Hippocampal formation (tissue), 2 donors: Measurements from ENCODE around the gene TMEM127.
"Not testable (repeated sequence)": the region's sequence is repeated elsewhere in the genome, so short reads cannot be mapped to it uniquely, and the experiment has no call there.

ENCODE experiments used
- DNase-seq, 2 donors: peaks; one replicate each; lab custom pipeline; 2025; lab: John Stamatoyannopoulos, UW

TMEM127 gene, protein sequence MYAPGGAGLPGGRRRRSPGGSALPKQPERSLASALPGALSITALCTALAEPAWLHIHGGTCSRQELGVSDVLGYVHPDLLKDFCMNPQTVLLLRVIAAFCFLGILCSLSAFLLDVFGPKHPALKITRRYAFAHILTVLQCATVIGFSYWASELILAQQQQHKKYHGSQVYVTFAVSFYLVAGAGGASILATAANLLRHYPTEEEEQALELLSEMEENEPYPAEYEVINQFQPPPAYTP

DNA sequence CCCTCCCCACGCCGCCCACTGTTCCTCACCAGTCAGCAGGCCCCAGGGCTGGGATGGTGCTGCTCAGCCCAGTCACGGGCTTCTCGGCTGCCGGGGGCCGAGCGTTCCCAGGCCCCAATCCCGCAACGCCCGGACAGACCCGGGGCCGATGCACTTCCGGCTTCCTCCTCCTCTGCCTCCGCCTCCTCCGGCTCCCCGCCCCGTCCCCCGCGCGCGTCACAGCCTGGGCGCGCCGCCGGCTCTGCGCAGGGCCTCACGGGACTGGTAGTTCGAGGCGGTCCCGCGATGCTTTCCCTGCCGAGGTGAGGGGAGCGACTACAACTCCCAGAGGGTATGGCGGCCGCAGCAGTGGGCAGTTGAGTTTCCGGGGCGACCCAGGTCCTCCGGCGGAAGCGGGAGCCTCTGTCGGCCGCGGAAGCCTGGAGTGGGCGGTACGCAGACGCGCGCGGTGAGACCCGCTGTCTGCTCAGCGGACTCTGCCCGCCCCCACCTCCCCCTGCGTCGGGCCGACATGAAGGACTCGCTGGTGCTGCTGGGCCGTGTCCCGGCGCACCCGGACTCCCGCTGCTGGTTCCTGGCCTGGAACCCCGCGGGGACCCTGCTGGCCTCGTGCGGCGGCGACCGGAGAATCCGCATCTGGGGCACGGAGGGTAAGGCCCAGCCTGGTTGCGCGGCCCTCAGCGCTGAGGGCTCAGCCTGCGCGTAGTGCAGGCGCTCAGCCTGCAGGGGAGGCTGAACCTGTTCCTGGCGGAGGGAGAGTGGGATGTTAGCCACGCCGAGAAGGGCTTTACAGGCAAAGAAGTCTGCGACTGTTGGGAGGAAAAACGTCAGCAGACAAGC is at the start of gene TMEM127, which contains the start of gene CIAO1:
Gene TMEM127, minus strand, starts transcription at position 158 of the 840 bp plus-strand sequence. CDS start 616 bp downstream, outside the sequence.
Gene CIAO1, plus strand, starts transcription at position 386 of the 840 bp plus-strand sequence. Its CDS starts 126 bp downstream, at position 512.
- peak; percentile 98 for DNase-seq

DNA sequence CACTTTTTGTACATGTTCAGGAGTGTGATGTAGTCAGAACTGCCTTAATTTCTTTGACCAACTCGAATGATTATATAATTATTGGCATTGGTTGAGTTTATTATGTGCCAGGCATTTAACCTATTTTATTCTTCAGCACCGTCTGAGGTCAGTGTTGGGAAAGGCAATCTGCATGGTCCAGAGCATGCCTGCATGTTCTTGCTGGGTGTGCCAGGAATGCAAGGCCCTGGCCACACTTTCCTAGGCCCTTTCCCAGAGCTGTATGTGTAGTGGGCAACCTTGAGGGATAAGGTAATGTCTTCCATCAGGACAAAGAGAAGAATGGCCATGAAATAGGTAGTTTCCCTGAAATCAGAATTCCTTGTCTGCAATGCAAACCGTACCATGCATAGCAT is 49.2 kb upstream of the TMEM127 start:
- no peak for DNase-seq

DNA sequence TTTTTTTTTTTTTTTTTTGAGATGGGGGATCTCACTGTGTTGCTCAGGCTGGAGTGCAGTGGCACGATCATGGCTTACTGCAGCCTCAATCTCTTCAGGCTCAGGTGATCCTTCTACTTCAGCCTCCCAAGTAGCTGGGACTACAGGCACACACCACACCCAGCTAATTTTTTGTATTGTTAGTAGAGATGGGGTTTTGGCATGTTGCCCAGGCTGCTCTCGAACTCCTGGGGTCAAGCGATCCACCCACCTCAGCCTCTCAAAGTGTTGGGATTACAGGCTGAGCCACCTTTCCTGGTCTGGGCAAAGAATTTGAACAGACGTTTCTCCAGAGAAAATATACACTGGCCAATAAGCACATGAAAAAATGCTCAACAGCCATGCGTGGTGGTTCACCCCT is 42.5 kb upstream of the TMEM127 start:
- no peak for DNase-seq

DNA sequence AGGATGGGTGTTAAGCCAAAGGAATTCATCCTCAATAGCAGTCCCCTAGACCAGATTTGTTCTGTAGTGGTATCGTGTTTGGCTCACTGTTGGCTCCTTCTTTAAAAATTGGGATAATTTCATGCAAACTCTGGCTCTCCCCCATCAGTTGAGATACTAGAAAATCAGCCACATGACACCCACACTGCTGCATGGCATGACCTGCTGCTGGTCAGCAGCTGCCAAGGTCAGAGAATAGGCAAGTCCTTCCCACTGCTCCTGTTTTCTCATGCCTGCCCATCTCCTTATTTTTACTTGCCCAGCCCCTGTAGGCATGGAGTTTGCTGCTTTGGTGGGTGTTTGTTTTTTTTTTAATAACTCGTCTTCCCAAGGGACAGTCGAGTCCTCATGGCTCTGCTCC is 40.6 kb upstream of the TMEM127 start:
- DNase-seq = no peak

DNA sequence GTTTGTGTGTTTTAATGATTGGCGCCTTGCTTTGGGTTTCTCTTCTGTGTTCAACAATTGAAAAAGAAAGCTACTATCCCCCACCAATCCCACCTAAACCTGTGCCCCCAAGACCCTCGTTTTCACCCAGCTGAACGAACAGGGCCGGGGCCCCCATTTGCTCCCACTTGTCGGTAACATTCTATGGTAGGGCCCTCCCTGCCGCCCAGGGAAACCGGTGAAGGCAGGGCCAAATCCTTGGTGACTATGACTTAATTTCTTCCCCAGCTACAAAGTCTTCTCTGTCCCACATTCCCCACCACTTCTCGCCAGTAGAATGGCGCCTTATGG is 40.1 kb upstream of the TMEM127 start:
- no peak for DNase-seq

DNA sequence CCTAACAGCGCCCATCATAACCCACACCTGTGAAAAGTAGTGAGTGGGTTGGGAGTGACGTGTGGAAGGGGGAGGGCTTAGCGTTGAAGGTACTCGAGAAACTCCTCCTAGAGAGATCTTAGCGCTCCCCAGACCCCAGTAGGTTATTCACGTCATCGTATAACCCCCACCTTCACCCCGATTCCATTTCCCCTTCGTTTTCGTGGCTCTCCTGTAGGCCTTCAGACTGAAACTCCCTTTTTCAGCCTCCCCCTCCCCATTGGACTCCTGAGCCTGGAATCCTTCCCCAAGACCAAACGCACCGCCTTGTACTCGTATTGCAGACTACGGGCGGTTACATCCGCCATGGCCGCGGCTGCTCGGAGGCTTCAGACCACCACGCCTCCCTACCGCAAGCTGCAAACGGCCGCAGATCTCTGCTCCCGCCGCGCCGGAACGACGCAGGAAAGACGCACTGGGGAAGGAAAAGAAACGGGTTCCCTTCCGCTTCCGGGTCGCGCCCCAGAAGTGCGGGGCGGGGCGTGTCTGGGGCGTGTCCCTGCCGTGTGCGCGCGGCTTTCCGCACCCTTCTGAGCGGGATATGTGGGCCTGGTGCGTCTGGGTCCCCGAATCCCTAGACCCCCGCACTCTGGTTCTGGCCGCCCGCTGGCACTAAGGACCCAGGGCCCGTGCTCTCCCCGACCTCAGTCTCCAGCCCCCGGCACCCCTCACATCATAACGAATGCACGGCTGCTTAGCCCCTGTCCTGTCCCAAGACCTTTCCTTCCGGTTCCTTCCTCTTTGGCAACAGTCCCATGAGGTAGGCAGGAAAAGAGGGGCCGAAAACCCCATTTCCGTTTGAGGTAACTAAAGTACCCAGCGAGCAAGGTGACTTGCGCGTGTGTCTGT is 39.5 kb upstream of the TMEM127 start, which contains the start of gene SNRNP200:
Gene SNRNP200, minus strand, starts transcription at position 456 of the 888 bp plus-strand sequence. Its CDS starts 109 bp downstream, at position 347.
- DNase-seq = peak; percentile 81 to 84

DNA sequence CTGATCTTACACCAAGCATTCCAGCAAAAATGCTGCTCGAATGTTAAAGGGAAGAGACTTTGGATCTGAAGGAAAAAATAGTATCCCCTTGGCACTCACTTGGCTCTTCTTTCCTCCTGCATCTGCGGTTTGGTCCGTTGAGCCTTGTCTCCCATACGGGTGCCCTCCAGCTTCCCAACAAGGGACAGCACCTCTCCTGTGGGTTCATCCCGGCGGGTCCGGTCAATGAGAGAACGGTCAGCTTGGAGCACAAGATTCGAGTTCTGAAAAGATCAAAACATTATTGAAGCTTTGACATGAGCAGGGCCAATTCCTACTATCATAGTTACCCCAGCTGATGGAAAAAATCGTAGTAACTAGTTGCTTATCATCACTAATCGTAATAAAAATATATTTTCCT is 38.8 kb upstream of the TMEM127 start:
- DNase-seq = no peak

DNA sequence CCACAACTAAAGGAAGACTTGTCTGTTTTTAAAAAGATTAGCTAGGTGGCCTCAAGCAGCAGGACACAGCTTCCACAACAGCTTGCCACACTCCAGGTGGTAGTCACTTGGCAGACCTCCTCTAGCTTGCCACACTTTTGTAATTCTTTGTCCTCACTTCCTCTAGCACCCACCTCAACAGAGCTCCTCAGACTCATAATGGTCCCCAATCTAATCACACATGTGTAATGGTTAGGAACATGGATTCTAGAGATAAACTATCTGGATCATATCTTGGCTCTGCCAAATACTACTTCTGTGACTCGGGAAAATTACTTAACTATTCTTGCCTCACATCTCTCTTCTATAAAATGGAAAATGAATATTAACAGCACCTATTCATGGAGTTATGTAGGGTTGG is 36.1 kb upstream of the TMEM127 start:
- no peak for DNase-seq

DNA sequence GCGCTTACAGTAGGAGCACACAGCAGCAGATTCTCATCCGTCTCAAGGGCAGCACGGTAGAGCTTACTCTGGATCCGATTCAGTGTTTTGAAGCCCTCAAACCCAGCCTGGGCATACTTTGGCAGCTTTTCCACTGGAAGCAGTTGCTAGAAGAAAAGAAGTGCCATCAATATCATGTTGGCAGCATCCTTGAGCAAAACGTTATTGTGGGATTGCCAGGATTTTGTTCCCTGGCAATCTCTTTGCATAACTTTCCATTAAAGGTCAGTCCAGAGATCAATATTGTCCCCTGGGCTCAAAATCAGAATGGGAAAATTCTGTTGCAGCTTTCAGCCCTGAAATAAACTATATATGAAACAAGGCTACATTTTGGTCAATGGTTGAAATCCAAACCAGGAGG is 31.1 kb upstream of the TMEM127 start:
- no peak for DNase-seq

DNA sequence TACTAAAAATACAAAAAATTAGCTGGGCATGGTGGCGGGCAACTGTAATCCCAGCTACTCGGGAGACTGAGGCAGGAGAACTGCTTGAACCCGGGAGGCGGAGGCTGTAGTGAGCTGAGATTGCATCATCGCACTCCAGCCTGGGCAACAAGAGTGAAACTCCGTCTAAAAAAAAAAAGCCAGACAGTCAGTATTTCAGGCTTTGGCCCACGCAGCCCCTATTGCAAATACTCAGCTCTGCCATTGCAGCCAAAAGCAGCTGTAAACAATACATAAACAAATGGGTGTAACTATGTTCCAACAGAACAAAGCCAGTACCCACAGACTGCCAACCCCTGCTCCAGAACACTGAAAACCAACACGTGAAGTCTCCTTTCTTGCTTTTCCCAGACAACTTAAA is 28.5 kb upstream of the TMEM127 start:
- DNase-seq = not testable (repeated sequence)

DNA sequence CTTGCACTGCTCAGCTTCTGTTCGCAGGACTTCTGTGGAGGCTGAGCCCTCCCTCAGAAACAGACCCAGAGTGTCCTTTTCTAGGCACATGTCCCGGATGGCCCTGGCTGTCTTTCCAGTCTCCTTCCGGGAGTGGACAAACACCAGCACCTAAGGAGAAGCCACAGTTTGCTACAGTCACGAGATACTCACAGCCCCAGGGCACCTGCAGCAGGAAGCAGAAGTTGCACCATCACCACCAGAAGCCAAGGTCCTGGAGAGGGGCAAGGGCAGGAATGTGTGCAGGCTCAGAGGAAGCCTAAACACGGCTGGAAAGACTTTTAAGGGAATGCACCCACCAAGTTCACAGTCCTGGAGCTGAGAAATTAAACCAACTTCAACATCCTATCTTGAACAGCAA is 26.0 kb upstream of the TMEM127 start:
- DNase-seq = no peak

DNA sequence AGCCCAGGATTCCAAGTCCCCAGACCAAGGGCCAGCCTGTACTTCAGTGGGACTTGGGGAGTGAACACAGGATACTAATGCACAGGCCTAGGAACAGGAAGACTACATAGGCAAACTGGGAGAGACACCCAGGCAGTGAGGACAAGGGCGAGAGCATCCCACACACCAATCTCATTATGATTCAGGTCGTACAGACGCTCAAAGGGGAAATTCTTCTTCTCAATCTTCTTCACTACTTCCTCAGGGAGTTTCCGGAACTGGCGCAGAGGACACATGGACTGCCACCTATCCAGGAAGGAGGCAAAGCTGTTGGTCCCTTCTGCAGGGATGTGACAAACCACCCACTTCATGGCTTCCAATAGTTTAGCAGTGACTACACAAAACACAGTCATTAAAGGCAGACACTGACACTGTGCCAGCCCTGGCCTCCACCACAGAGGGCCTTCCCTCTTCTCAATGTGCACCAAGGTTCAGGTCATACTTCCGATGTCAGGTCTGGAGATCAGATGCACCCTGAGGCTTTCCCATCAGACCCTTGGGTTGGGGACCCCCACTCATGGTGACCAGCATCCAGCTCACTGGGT is 21.6 kb upstream of the TMEM127 start:
- DNase-seq = no peak

DNA sequence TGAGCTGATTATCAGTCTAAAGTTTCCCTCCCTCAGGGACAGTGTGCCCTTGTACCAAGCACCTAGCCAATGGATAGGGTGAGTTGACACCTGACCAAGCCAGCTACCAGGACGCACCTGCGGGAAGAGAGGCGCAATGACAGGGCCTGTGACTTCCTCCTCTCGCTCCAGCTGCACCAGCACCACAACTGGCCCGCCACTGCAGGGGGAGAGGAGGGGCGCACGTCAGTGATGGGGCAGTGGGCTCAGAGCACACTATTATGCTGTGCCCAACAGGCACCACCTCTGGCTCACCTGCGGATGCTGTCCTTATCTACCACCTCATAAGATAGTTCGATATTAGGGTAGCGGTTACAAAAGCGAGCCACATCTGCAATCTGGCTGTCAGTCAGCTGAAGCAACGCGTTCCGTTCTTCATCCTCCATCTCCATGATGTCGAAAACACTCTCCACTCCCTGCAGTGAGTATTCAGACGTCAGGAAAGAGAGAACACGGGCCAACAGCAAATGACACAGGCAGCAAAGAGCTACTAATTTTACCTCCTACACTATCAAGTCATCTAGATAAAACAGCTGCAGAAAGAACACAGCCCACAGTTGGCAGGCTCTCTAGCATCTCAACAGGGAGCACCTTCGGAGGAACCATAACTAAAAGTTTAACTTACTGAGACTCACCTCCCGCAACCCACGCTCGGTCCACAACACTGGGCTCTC is 11.1 kb upstream of the TMEM127 start:
- DNase-seq = no peak

DNA sequence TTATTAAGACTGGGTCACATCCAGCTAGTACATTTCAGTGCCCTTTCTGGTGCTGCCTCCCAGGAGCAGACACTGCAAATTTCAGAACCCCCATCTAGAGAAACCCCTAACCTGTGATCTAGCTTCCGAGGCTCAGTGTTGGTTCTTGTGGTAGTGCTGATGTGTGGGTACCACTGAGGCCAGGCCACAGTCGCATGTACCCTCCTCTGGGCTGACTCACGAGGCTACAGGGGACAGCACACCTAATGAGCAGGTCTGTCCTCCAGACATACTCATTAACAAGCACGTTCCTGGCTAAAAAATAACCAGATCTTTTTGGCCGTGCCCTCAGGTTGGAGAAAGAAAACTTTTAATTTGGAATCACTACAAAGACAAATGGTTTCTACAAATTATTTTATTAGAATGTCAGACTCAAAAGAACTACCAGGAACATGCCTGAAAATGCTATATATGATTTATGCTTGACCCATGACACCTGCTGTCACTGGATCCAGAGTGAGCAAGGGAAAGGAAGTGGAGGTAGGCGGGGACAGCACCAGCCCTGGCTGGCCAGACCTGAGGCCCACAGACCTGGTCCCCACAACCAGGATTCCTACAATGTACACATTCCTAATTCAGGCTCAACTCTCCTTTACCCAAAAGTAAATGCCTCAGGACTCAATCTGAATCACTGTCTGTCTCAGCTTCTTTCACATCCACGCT is 8.7 kb upstream of the TMEM127 start:
- no peak for DNase-seq

DNA sequence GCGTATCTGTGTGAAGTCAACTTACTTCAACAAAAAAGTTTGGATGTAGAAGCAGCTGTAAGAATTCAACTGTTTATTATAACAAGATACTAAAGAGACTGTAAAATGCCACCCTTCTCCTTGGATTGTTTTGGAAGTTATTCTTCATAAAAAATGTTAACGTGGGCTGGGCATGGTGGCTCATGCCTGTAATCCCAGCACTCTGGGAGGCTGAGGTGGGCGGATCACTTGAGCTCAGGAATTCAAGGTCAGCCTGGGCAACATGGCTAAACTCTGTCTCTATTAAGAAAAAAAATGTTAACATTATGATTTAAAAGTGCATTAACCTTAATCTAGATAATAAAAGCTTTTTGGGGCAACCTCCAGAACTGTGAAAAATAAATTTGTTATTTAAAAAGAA is 8.0 kb upstream of the TMEM127 start:
- DNase-seq = no peak

DNA sequence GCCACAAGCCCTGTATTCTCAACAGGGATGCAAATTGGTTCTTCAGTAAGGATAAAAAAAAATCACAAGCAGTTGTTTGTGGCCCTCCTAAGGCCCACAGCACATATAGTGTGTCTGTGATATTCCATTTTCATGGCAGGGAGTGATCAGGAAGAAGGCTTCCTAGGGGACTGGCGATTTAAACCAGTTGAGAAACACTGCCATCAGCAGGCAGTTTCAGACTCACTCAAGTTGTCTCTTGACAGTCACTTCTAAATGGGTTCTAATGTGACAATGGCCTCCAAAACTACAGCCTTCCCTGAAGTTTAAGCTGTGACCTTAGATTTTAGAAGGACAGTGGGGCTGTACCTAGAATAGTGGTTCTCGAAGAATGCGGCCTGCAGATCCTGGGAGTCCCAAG is 6.2 kb upstream of the TMEM127 start:
- no peak for DNase-seq

DNA sequence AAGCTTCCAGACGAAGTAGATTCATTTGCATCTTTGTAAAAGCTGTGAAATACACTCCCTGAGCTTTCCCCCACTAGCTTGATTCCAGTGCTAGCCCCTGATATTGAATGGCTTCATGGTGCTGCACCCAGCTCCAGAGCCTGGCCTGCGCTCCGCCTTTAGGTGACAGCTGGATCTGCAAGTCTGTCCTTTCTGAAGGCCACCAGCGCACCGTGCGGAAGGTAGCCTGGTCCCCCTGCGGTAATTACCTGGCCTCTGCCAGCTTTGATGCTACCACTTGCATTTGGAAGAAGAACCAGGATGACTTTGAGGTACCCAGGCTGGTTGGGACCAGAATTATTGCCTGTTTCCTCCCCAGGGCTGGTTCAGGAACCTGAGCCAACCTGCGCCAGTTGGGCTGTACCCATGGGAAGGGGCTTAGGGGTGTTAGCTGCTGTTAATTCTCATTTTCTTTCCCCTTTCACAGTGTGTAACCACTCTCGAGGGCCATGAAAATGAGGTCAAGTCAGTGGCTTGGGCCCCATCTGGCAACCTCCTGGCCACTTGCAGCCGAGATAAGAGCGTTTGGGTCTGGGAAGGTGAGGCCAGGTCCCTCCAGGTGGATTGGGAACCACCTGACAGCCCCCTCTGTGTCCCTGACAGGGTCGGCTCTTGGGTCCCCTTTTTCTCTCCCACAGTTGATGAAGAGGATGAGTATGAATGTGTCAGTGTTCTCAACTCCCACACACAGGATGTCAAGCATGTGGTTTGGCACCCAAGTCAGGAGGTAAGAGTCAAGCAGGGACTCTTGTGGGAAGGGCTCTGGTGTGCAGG is 1.6 kb upstream of the TMEM127 start:
- no peak for DNase-seq

DNA sequence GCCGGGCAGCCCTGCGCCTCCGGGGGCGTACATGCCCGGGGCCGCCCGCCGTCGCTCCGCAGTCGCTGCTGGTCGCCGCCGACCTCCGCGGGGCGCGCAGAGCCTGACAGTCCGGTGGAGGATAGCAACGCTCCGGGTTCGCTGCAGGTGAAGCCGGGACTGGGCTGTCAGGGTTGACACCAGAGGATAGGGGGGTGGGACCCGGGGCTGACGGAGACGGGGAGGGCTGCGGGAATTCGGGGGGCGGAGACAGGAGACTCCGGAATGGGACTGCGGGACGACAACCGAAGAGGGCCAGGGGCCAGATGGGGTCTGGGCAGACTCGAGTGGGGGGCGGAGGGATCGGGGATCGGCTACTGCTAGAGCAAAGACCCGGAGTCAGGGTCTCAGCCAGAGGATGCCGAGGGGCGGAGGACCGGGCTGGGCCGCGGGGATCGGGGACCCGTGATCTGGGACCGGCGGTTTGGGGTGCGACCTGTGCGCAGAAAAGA is 403 bp downstream of the TMEM127 start:
- DNase-seq = peak in 1 of 2 donors; percentile 34

DNA sequence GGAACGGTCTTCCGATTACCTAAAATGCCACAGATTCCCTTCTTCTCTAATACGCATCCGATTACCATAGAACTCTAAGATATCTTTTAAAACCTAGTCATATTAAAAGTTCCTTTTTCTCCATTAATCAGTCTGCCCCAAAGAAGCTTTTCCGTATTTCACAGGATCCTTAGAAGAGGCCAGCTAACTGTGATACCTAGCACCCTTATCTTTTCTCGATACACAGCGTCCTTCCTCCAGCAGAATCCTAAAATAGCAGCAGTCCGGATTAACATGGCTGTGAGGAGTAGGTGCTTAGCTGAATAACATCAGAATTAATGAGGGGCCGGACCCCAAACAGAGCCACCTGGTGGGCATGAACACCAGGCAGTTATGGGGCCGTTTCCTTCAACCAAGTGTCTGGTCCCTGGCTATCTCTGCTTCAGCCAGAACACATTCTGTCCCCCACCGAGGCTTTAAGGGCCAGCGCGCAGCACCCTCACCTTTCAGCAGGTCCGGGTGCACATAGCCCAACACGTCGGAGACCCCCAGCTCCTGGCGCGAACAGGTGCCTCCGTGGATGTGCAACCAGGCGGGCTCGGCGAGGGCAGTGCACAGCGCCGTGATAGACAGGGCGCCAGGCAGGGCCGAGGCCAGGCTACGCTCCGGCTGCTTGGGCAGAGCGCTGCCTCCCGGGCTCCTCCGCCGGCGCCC is 995 bp downstream of the TMEM127 start:
- DNase-seq = no peak
